Endodermal cell (in vitro differentiated cells): ENCODE data around the gene CDH4. TPM values are rescaled to one million over a fixed set of nuclear protein-coding genes. Genes with fewer than 3 reads are reported as not detected.

Experiments
- DNase-seq: peaks from one replicate; pipeline ENCODE4 v3.0.0-alpha.2; 2017
- H3K27ac ChIP-seq: 2 replicates; pipeline ENCODE4 v1.5.1; 2013; ENCODE audit warnings: mild to moderate bottlenecking, low read depth, low read length, moderate library complexity
- H3K27me3 ChIP-seq: 2 replicates; pipeline ENCODE4 v1.6.1; 2013; ENCODE audit warnings: mild to moderate bottlenecking, low read length, moderate library complexity; ENCODE audit not compliant: insufficient read depth, control insufficient read depth, poor library complexity, severe bottlenecking
- H3K36me3 ChIP-seq: 2 replicates; pipeline ENCODE4 v1.7.0; 2013; ENCODE audit warnings: mild to moderate bottlenecking, low read length, moderate library complexity; ENCODE audit not compliant: control insufficient read depth, insufficient read depth
- H3K4me1 ChIP-seq: one replicate; pipeline ENCODE4 v1.7.0; 2013; ENCODE audit warnings: low read length; ENCODE audit not compliant: control insufficient read depth, insufficient read depth
- H3K4me3 ChIP-seq: 2 replicates; pipeline ENCODE4 v1.5.1; 2013; ENCODE audit warnings: mild to moderate bottlenecking, low read length, moderate library complexity
- H3K9ac ChIP-seq: 2 replicates; pipeline ENCODE4 v1.6.1; 2013; ENCODE audit warnings: mild to moderate bottlenecking, low read length, moderate library complexity; ENCODE audit not compliant: poor library complexity, severe bottlenecking; ENCODE audit errors: extremely low read depth
- H3K9me3 ChIP-seq: 2 replicates; pipeline ENCODE4 v1.6.1; 2013; ENCODE audit warnings: mild to moderate bottlenecking, low read length, moderate library complexity; ENCODE audit not compliant: control insufficient read depth
- H3K27ac Mint-ChIP-seq: 2 replicates; pipeline ENCODE4 v1.8.0; 2020; ENCODE audit warnings: mixed read lengths
- H3K27me3 Mint-ChIP-seq: 2 replicates; pipeline ENCODE4 v1.8.0; 2021; ENCODE audit warnings: mild to moderate bottlenecking, mixed read lengths; ENCODE audit not compliant: insufficient read depth
- H3K36me3 Mint-ChIP-seq: 2 replicates; pipeline ENCODE4 v1.8.0; 2020; ENCODE audit warnings: low read depth, mixed read lengths
- H3K4me1 Mint-ChIP-seq: 2 replicates; pipeline ENCODE4 v1.8.0; 2020; ENCODE audit warnings: mixed read lengths
- H3K4me3 Mint-ChIP-seq: 2 replicates; pipeline ENCODE4 v1.8.0; 2020; ENCODE audit warnings: mild to moderate bottlenecking, moderate library complexity, mixed read lengths
- H3K9me3 Mint-ChIP-seq: 2 replicates; pipeline ENCODE4 v1.8.0; 2020; ENCODE audit warnings: mild to moderate bottlenecking, mixed read lengths
- WGBS, 2 experiments: methylation state at CpG; one replicate each; pipeline versions ENCODE4 v1.1.5 to v1.1.7; 2013; ENCODE audit warnings: missing lambda C conversion rate in 2 of 2, mixed read lengths in 1 of 2; ENCODE audit not compliant: insufficient coverage in 1 of 2, insufficient read length in 1 of 2; 5-methylcytosine and 5-hydroxymethylcytosine counted together
- total RNA-seq, 2 donors: library from RNA; stranded (reverse); fragmentation: NEBNext Ultra II Directional in 1 of 2; extraction: Animal tissue kit (Norgen Biotek cat#: 25700) in 1 of 2; gene quantifications; 2 replicates in 1 of 2; 3 replicates in 1 of 2; pipeline ENCODE4 v1.2.1, GENCODE V29; 2021
- TF ChIP-seq, protein P1 (sequence below): fragments of 200-600 bp; sonication (generic); conservative IDR thresholded peaks from 2 replicates; pipeline ENCODE4 v1.5.0; 2021; ENCODE audit warnings: antibody characterized with exemption, mild to moderate bottlenecking

Gene CDH4
- total RNA-seq, 2 donors from 2014 or later: 1.8 to 5.8 TPM

DNA sequence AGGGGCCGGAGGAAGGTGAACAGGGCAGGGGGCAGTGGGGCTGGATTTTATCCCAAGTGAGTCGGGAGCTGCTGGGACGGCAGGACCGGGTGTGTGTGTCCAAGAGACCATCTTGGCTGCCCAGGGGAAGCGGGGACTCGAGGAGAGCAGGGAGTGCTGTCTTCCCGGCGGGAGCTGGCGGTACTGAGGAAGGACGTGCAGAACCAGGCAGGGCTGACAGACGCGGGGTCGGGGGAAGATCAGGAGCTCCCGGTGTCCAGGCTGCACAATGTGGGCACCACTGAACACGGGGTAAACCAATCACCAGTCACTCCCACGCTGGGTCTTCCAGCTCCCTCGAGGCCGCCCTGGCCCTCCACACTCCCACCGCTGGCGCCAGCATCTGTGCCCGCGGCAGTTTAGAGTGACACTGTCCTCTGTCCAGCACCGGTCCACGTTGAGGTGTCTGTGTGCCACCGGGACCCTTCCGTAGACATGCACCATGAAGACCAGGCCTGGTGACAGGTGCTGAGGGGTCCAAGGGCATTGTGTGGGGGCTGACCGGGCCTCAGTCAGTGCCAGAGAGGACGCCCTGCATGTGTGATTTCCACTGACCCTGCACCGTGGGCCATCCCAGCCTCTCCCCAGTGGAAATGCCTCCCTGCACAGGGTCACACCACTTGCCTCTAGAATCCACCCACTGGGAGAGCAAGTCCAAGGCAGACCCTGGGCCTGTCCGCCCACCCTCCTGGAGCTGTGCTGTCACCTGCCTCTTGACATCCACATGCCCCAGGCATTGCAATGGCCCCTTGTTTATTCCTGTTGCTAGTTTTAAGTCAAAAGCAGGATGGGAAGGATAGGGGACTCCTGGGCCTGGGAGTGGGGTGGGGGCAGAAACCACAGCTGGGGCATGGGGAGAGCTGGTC, 411.7 kb downstream of the CDH4 start:
- peak overlapping the region; percentile 24 for H3K27ac ChIP-seq
- WGBS, 2 experiments: 91 to 93% methylated on average over 11 to 30 of the region's 30 CpGs

DNA sequence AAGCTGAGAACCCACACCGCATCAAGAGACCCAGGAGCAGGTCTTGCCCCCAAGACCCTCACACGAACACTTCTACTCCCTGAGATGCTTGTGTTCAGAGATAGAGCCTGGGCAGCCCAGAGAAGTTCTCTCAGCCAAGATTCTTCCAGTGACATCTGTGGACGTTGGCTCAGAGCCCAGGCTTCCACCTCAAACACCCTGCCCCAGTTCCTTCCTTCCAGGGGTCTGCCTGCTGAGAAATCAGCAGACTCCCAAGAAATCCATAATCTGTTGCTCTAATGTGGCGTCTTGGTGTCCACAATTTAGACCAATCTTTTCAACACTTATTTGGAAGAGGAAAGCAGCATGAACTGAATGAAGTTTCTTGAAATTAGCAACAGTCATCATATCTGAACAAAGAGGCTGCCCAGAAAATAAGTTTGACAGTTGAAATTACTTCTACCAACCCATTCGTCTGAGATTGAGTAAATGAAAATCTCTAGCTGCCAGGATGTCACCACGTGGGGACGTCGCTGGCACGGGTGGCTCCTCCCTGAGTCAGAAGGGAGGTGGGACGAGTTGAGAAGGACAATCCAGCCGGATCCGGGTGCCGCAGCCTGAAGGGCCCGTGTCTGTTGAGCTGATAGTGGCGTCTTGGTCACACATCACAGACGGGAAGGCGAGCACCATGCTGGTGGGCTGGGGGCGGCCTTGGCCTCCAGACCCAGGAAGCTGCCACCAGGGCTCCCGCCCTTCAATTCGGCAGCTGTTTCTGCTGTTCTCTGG, 412.7 kb downstream of the CDH4 start:
- TF ChIP-seq, protein P1, sequence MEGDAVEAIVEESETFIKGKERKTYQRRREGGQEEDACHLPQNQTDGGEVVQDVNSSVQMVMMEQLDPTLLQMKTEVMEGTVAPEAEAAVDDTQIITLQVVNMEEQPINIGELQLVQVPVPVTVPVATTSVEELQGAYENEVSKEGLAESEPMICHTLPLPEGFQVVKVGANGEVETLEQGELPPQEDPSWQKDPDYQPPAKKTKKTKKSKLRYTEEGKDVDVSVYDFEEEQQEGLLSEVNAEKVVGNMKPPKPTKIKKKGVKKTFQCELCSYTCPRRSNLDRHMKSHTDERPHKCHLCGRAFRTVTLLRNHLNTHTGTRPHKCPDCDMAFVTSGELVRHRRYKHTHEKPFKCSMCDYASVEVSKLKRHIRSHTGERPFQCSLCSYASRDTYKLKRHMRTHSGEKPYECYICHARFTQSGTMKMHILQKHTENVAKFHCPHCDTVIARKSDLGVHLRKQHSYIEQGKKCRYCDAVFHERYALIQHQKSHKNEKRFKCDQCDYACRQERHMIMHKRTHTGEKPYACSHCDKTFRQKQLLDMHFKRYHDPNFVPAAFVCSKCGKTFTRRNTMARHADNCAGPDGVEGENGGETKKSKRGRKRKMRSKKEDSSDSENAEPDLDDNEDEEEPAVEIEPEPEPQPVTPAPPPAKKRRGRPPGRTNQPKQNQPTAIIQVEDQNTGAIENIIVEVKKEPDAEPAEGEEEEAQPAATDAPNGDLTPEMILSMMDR: no peak
- H3K36me3 ChIP-seq: no peaks in the 10 kb centered on the region
- no peaks in the 10 kb centered on the region for H3K9me3 Mint-ChIP-seq
- no peak overlapping the region for H3K27ac ChIP-seq
- no peak overlapping the region for H3K4me3 ChIP-seq
- DNase-seq: no peak
- no peak overlapping the region for H3K9ac ChIP-seq
- no peaks in the 10 kb centered on the region for H3K27me3 ChIP-seq
- no peak overlapping the region for H3K4me3 Mint-ChIP-seq
- WGBS, 2 experiments: 89 to 97% methylated on average over 17 to 20 of the region's 20 CpGs
- no peaks in the 10 kb centered on the region for H3K4me1 Mint-ChIP-seq
- H3K4me1 ChIP-seq: no peaks in the 10 kb centered on the region
- peaks cover 25% of the 10 kb centered on the region for H3K27me3 Mint-ChIP-seq
- H3K9me3 ChIP-seq: no peaks in the 10 kb centered on the region
- H3K27ac Mint-ChIP-seq: no peak overlapping the region
- H3K36me3 Mint-ChIP-seq: no peaks in the 10 kb centered on the region

More for the DNA sequence above, 411.7 kb downstream of the CDH4 start:
- Histone ChIP-seq H3K4me3 (no peak overlapping the region), H3K9ac (no peak overlapping the region), H3K36me3 (no peaks in the 10 kb centered on the region), H3K9me3 (no peaks in the 10 kb centered on the region), H3K4me1 (no peaks in the 10 kb centered on the region), H3K27me3 (no peaks in the 10 kb centered on the region)
- no peak overlapping the region for H3K27ac Mint-ChIP-seq
- no peaks in the 10 kb centered on the region for H3K4me1 Mint-ChIP-seq
- peaks cover 16% of the 10 kb centered on the region for H3K27me3 Mint-ChIP-seq
- H3K36me3 Mint-ChIP-seq: no peaks in the 10 kb centered on the region
- H3K4me3 Mint-ChIP-seq: no peak overlapping the region
- no peaks in the 10 kb centered on the region for H3K9me3 Mint-ChIP-seq
- TF ChIP-seq, protein P1: no peak
- DNase-seq: no peak

DNA sequence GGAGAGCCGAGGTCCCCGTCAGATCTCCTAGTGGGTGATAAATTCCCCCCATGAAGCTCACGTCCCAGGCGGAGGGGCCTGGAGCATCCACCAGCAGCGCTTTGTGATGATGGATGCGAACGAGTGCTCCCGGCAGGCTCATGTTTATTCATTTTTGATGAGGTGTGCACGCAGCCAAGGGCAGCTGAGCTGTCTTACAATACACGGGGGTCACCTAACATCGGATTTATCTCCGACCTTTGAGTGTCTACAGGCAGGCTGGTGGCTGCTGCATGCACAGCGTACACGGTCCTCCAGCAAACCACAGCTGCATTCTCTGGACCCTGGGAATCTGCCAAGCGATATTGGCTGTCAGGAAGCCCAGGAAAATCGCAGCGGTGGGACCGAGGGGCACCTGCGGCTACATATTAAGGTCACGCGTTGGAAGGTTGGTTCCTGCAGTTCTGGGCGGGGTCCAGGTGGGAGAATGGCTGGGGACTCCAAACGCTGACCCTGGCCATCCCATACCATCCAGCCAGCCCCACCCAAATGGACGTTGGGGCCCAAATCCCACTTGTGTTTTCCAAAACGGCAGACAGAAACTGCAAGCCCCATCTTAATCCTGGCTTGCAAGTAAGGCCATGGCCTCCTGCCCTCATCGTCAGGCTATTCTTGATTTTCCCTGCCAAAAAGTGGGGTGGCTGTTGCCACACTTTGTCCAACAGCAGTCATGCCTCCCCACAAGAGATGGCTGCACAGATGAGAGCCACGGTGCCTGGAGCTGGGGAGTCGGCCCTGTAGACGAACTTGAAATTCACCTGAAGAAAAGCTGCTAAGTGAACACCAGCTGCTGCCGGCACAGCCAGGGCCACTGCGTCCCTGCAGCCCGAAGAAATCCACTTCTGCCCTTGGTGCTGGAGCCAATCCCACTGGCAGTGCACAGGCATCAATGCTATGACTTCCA, 413.7 kb downstream of the CDH4 start:
- no peak overlapping the region for H3K27ac Mint-ChIP-seq
- no peaks in the 10 kb centered on the region for H3K36me3 Mint-ChIP-seq
- no peaks in the 10 kb centered on the region for H3K27me3 ChIP-seq
- no peaks in the 10 kb centered on the region for H3K9me3 Mint-ChIP-seq
- H3K4me3 Mint-ChIP-seq: no peak overlapping the region
- DNase-seq: no peak
- 89% methylated on average over 30 to 32 of the region's 32 CpGs for WGBS, 2 experiments
- peaks cover 35% of the 10 kb centered on the region for H3K27me3 Mint-ChIP-seq
- H3K9ac ChIP-seq: no peak overlapping the region
- H3K36me3 ChIP-seq: no peaks in the 10 kb centered on the region
- no peak overlapping the region for H3K4me3 ChIP-seq
- TF ChIP-seq, protein P1: no peak
- H3K4me1 Mint-ChIP-seq: no peaks in the 10 kb centered on the region
- H3K9me3 ChIP-seq: no peaks in the 10 kb centered on the region
- H3K4me1 ChIP-seq: no peaks in the 10 kb centered on the region
- no peak overlapping the region for H3K27ac ChIP-seq
